NCI-H2196 treated with DMSO at 0.1 percent for 48 hours (cell line): ENCODE measurements around the gene LRRC74B.

Source experiments
- DNase-seq: peaks from one replicate; lab custom pipeline; 2025; ENCODE audit not compliant: unreplicated experiment; lab: John Stamatoyannopoulos, UW

The LRRC74B gene

GRCh38 chr22:21101877-21102638 is 56.3 kb downstream of the LRRC74B start:
- no peak for DNase-seq

- peak; percentile 59 for DNase-seq
Measured at GRCh38 chr22:21102659-21103267, 57.0 kb downstream of the LRRC74B start.

GRCh38 chr22:21103633-21104032 is 57.9 kb downstream of the LRRC74B start:
- no peak for DNase-seq

GRCh38 chr22:21104126-21104691 is 58.5 kb downstream of the LRRC74B start:
- DNase-seq, result no peak

GRCh38 chr22:21105294-21105693 is 59.5 kb downstream of the LRRC74B start:
- DNase-seq, result no peak

GRCh38 chr22:21106000-21106399 is 60.3 kb downstream of the LRRC74B start:
- no peak for DNase-seq

- DNase-seq, result no peak
Measured at GRCh38 chr22:21108379-21109115, 62.8 kb downstream of the LRRC74B start.
